Mucosa of stomach (tissue), 1 donor: ENCODE data around the gene GTF2H4.
"Not testable (repeated sequence)": the region's sequence is repeated elsewhere in the genome, so short reads cannot be mapped to it uniquely, and the experiment has no call there.

Experiments
- H3K27me3 ChIP-seq: one replicate; pipeline ENCODE4 v1.7.0; 2013; ENCODE audit warnings: mild to moderate bottlenecking, low read length; ENCODE audit not compliant: control insufficient read depth, insufficient read depth
- H3K36me3 ChIP-seq: one replicate; pipeline ENCODE4 v1.7.0; 2013; ENCODE audit warnings: low read length; ENCODE audit not compliant: control insufficient read depth, insufficient read depth
- H3K4me1 ChIP-seq: one replicate; pipeline ENCODE4 v1.7.0; 2013; ENCODE audit warnings: mild to moderate bottlenecking, low read length; ENCODE audit not compliant: control insufficient read depth, insufficient read depth
- H3K4me3 ChIP-seq: one replicate; pipeline ENCODE4 v1.7.0; 2013; ENCODE audit warnings: low read length
- H3K9ac ChIP-seq: one replicate; pipeline ENCODE4 v1.7.0; 2013; ENCODE audit warnings: mild to moderate bottlenecking, low read length, moderate library complexity
- H3K9me3 ChIP-seq: one replicate; pipeline ENCODE4 v1.7.0; 2013; ENCODE audit warnings: mild to moderate bottlenecking, low read length, moderate library complexity; ENCODE audit not compliant: control insufficient read depth
- donor health status: Pancreatic carcinoma.

GTF2H4 gene

GRCh38 chr6:30922447-30922852 lies 14.4 kb downstream of the GTF2H4 start:
- no peak overlapping the region for H3K9ac ChIP-seq
- peaks cover 19% of the 10 kb centered on the region for H3K4me1 ChIP-seq
- peaks cover 23% of the 10 kb centered on the region for H3K36me3 ChIP-seq
- H3K9me3 ChIP-seq: no peaks in the 10 kb centered on the region
- no peak overlapping the region for H3K4me3 ChIP-seq
- H3K27me3 ChIP-seq: no peaks in the 10 kb centered on the region

- not testable (repeated sequence) for H3K9ac ChIP-seq, H3K4me3 ChIP-seq, H3K9me3 ChIP-seq, H3K27me3 ChIP-seq
- H3K36me3 ChIP-seq: peaks cover 20% of the 10 kb centered on the region
- H3K4me1 ChIP-seq: peaks cover 22% of the 10 kb centered on the region
Observed at GRCh38 chr6:30924040-30924627, 16.1 kb downstream of the GTF2H4 start.

- peaks cover 29% of the 10 kb centered on the region for H3K4me1 ChIP-seq
- no peaks in the 10 kb centered on the region for H3K27me3 ChIP-seq
- no peak overlapping the region for H3K4me3 ChIP-seq
- H3K36me3 ChIP-seq: no peaks in the 10 kb centered on the region
- peaks cover 6% of the 10 kb centered on the region for H3K9me3 ChIP-seq
- no peak overlapping the region for H3K9ac ChIP-seq
Observed at GRCh38 chr6:30926644-30927043, 18.6 kb downstream of the GTF2H4 start.

- H3K4me1 ChIP-seq: peaks cover 34% of the 10 kb centered on the region
- not testable (repeated sequence) for H3K36me3 ChIP-seq
Observed at GRCh38 chr6:30927080-30927479, 19.1 kb downstream of the GTF2H4 start.

GRCh38 chr6:30928677-30929076 lies 20.7 kb downstream of the GTF2H4 start:
- no peaks in the 10 kb centered on the region for H3K36me3 ChIP-seq
- H3K9me3 ChIP-seq: peaks cover 6% of the 10 kb centered on the region
- no peak overlapping the region for H3K9ac ChIP-seq
- H3K4me1 ChIP-seq: peaks cover 46% of the 10 kb centered on the region
- no peak overlapping the region for H3K4me3 ChIP-seq
- no peaks in the 10 kb centered on the region for H3K27me3 ChIP-seq

More at GRCh38 chr6:30927080-30927479, 19.1 kb downstream of the GTF2H4 start:
- H3K27me3 ChIP-seq, H3K4me3 ChIP-seq, H3K9me3 ChIP-seq, H3K9ac ChIP-seq: not testable (repeated sequence)

GRCh38 chr6:30930506-30930905 lies 22.5 kb downstream of the GTF2H4 start:
- H3K4me1 ChIP-seq: peaks cover 63% of the 10 kb centered on the region
- H3K4me3 ChIP-seq: no peak overlapping the region
- H3K9ac ChIP-seq: no peak overlapping the region
- no peaks in the 10 kb centered on the region for H3K27me3 ChIP-seq
- peaks cover 6% of the 10 kb centered on the region for H3K9me3 ChIP-seq
- H3K36me3 ChIP-seq: no peaks in the 10 kb centered on the region

GRCh38 chr6:30931272-30931671 lies 23.3 kb downstream of the GTF2H4 start:
- H3K9ac ChIP-seq: peak overlapping the region; percentile 14
- peak overlapping the region; percentile 2 for H3K4me3 ChIP-seq
- peaks cover 61% of the 10 kb centered on the region for H3K4me1 ChIP-seq
- H3K27me3 ChIP-seq: no peaks in the 10 kb centered on the region
- no peaks in the 10 kb centered on the region for H3K36me3 ChIP-seq
- H3K9me3 ChIP-seq: peaks cover 6% of the 10 kb centered on the region

GRCh38 chr6:30931969-30932645 lies 24.1 kb downstream of the GTF2H4 start, which contains the start of gene SFTA2:
SFTA2 (minus strand) TSS chr6:30932170; CDS start chr6:30932096, 74 bp downstream.
- H3K9ac ChIP-seq: peak within 1 kb of the TSS; percentile 14
- no peaks in the 10 kb centered on the region for H3K36me3 ChIP-seq
- H3K27me3 ChIP-seq: no peaks in the 10 kb centered on the region
- peaks cover 60% of the 10 kb centered on the region for H3K4me1 ChIP-seq
- peak within 1 kb of the TSS; percentile 2 for H3K4me3 ChIP-seq
- H3K9me3 ChIP-seq: peaks cover 6% of the 10 kb centered on the region

- no peaks in the 10 kb centered on the region for H3K36me3 ChIP-seq
- peak overlapping the region; percentile 14 for H3K9ac ChIP-seq
- H3K27me3 ChIP-seq: no peaks in the 10 kb centered on the region
- H3K4me3 ChIP-seq: no peak overlapping the region
- peaks cover 59% of the 10 kb centered on the region for H3K4me1 ChIP-seq
- peaks cover 6% of the 10 kb centered on the region for H3K9me3 ChIP-seq
Observed at GRCh38 chr6:30932665-30933365, 24.8 kb downstream of the GTF2H4 start.

- Histone ChIP-seq H3K4me3 (no peak overlapping the region), H3K27me3 (no peaks in the 10 kb centered on the region), H3K36me3 (no peaks in the 10 kb centered on the region), H3K4me1 (peaks cover 80% of the 10 kb centered on the region), H3K9ac (no peak overlapping the region), H3K9me3 (no peaks in the 10 kb centered on the region)
Observed at GRCh38 chr6:30935018-30935417, 27.0 kb downstream of the GTF2H4 start.

GRCh38 chr6:30937265-30937664 lies 29.3 kb downstream of the GTF2H4 start:
- Histone ChIP-seq H3K4me3 (no peak overlapping the region), H3K4me1 (peaks cover 73% of the 10 kb centered on the region), H3K36me3 (peaks cover 5% of the 10 kb centered on the region), H3K9ac (no peak overlapping the region), H3K27me3 (no peaks in the 10 kb centered on the region), H3K9me3 (no peaks in the 10 kb centered on the region)

GRCh38 chr6:30938730-30939129 lies 30.7 kb downstream of the GTF2H4 start:
- Histone ChIP-seq H3K27me3 (peaks cover 6% of the 10 kb centered on the region), H3K9ac (peak overlapping the region; percentile 41), H3K36me3 (peaks cover 10% of the 10 kb centered on the region), H3K4me3 (no peak overlapping the region), H3K4me1 (peaks cover 72% of the 10 kb centered on the region), H3K9me3 (no peaks in the 10 kb centered on the region)
